Epithelial cell of umbilical artery (primary cell): ENCODE results near the gene TUT4. TPM values are rescaled to one million over a fixed set of nuclear protein-coding genes. Genes with fewer than 3 reads are reported as not detected.

Source experiments
- total RNA-seq: library from RNA; depleted of rRNA; stranded (reverse); fragments of >200 nt; gene quantifications from 2 replicates; pipeline ENCODE4 v1.2.3, GENCODE V29; 2014

TUT4 gene, protein sequence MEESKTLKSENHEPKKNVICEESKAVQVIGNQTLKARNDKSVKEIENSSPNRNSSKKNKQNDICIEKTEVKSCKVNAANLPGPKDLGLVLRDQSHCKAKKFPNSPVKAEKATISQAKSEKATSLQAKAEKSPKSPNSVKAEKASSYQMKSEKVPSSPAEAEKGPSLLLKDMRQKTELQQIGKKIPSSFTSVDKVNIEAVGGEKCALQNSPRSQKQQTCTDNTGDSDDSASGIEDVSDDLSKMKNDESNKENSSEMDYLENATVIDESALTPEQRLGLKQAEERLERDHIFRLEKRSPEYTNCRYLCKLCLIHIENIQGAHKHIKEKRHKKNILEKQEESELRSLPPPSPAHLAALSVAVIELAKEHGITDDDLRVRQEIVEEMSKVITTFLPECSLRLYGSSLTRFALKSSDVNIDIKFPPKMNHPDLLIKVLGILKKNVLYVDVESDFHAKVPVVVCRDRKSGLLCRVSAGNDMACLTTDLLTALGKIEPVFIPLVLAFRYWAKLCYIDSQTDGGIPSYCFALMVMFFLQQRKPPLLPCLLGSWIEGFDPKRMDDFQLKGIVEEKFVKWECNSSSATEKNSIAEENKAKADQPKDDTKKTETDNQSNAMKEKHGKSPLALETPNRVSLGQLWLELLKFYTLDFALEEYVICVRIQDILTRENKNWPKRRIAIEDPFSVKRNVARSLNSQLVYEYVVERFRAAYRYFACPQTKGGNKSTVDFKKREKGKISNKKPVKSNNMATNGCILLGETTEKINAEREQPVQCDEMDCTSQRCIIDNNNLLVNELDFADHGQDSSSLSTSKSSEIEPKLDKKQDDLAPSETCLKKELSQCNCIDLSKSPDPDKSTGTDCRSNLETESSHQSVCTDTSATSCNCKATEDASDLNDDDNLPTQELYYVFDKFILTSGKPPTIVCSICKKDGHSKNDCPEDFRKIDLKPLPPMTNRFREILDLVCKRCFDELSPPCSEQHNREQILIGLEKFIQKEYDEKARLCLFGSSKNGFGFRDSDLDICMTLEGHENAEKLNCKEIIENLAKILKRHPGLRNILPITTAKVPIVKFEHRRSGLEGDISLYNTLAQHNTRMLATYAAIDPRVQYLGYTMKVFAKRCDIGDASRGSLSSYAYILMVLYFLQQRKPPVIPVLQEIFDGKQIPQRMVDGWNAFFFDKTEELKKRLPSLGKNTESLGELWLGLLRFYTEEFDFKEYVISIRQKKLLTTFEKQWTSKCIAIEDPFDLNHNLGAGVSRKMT (N-terminal part only)
- 16.6 and 21.3 TPM in 2 replicates for total RNA-seq

DNA sequence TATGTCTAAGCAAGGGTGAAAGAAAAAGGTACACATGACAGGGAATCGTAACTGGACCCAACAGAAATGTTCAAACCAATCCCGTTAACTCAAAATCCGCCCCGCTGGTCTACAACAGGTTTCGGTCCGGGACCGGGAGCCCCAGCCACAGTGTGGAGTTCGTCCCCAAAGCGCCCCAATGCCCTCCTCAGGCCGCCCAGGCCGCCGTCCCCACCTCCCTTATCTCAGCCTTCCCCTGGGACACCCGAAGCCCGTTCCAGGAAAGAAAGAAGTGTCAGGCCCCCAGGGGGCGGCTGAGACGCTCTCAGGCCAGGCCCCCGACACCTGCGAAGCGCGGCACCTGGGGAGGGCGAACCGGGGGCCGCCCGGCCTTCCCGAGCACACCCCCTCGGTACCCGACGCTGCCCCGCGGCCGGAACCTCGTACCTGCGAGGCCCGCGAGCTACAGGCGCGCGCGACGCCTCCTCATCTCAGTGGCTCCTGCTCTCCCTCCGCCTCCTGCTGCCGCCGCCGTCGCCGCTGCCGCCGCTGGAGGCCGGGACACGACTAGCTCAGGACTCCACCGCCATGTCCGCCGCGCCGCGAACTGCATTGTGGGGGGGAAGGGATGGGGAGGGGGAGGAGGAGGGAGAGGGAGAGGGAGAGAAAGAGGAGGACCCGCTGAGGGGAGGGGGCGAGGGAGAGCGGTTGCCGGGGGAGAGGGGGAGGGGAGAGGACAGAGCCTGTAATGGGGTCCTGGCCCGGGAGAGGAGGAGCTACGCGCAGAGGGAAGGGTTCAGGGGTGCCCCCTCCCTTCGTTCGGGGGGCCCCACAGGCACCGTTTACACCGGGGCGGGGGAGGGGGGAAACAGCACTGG, at the start of gene TUT4:
TSS of gene TUT4 (minus strand) at position 588 of the 857 bp plus-strand sequence. CDS start 26,812 bp downstream, outside the sequence.

DNA sequence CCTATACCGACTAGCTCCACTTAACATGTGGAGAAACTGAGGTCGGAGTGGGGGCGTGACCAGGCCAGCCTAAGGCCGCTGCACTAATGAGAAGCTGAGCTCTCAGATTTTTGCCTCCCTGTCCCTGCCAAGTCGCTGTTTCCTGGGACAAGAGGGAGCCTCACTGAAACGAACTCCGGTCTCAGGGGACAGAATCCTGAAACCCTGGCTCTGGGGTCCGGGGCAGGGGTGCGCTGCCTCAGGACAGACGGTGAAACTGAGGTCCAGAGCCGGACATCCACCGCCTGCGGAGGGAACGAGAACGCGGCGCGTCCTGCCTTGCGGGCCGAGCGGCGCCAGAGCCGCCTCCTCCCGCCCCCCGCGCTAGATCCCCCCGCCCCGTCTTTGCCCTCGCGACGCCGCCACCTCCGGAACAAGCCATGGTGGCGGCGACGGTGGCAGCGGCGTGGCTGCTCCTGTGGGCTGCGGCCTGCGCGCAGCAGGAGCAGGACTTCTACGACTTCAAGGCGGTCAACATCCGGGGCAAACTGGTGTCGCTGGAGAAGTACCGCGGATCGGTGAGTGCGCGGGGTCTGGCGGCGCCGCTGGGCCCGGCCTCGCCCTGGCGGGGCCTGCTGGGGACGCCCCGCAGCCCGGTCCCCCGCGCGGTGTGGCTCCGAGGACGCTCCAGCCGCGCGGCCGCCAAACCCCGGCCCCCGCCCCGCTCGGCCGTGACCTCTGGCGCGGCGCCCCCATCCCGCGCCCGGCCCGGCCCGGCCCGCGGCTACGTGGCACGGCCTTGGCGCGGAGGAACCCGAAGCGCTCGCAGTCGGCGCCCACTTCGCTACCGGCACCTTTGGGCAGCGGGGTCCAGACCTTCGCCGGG, 49.3 kb upstream of the TUT4 start, which contains the start of gene GPX7:
TSS of gene GPX7 (plus strand) at position 381 of the 865 bp plus-strand sequence. CDS start at position 420, 39 bp downstream.

DNA sequence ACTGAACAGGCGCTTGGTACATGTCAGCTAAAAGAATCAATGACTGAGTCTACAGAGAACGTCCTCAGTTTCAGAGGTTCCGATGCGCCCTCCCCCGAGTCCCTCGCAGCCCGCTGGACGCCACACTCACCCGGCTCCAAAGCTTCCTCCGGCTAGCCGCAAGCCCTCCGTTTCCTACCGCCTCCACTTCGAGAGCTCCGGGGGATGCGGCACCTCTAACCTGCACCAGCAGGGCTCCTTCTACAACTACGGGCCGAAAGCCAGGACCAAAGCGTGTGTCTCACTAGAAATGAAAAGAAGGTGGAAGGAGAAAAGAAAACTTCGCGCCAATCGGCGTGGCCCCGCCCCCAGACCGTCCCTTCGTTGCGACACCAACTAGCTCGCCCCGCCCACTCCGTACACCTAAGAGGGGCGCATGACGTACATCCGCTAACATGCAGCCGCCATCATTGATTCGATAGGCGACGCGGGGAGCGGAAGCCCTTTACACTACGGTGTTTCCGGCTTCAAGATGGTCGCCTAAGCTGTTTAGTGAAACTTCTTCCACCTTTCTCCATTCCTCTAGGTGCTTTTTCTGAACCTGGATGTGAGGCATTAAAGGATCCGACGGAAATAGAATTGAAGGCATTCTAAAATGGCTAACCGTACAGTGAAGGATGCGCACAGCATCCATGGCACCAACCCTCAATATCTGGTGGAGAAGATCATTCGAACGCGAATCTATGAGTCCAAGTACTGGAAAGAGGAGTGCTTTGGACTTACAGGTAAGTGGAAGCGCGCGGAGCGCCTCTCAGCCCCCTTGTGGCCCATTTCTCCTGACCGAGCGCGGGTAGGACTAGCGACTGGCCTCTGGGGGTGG, 148.5 kb downstream of the TUT4 start, which contains the start of the genes ORC1 and PRPF38A:
TSS of gene ORC1 (minus strand) at position 308 of the 859 bp plus-strand sequence. CDS start 2,200 bp downstream, outside the sequence.
TSS of gene PRPF38A (plus strand) at position 487 of the 859 bp plus-strand sequence. CDS start at position 635, 148 bp downstream.

Other genes with a start within 250 kb of the TUT4 start
- 16.3 and 17.2 TPM in 2 replicates for gene CC2D1B, start 186.9 kb downstream of the TUT4 start, total RNA-seq
- 4.9 and 8.5 TPM in 2 replicates for gene ORC1, start 148.7 kb downstream of the TUT4 start, total RNA-seq
- 10.7 and 13.7 TPM in 2 replicates for gene PRPF38A, start 148.5 kb downstream of the TUT4 start, total RNA-seq
- 25.4 and 37.0 TPM in 2 replicates for gene GPX7, start 49.3 kb upstream of the TUT4 start, total RNA-seq
- not detected in 2 replicates for gene SHISAL2A, start 80.1 kb upstream of the TUT4 start, total RNA-seq
- 16.6 and 18.2 TPM in 2 replicates for gene COA7, start 145.3 kb upstream of the TUT4 start, total RNA-seq
- 29.9 and 39.8 TPM in 2 replicates for gene ZYG11B, start 173.4 kb upstream of the TUT4 start, total RNA-seq